Measurements from ENCODE around the gene ZSWIM6.
A peak's percentile ranks its signal among the peaks of the same experiment; 100 is the strongest.

ZSWIM6 gene

DNA sequence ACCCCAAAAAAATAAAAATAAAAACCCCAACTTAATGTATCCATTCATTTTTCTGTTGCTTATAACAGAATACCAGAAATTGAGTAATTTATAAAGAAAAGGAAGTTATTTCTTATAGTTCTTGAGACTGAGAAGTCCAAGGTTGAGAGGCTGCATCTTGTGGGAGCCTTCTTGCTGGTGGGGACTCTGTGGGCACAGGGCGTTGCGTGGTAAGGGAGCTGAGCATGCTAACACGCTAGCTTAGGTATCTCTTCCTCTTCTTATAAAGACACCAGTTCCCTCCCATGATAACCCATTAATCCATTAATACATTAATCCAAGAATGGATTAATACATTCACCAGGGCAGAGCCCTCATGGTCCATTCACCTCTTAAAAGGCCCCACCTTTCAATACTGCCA lies 150.9 kb downstream of the ZSWIM6 start:
- DNase-seq (ENCODE audit: low read depth) = no peak

DNA sequence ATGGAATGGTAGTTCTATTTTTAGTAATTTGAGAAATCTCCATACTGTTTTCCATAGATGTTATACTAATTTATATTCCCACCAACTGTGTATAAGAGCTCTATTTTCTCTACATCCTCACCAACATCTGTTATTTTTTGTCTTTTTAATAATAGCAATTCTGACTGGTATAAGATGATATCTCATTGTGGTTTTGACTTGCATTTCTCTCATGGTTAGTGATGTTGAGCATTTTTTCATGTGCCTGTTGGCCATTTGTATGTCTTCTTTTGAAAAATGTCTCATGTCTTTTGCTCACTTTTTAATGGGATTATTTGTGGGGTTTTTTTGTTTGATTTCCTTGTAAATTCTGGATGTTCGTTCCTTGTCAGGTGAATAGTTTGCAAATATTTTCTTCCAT lies 154.4 kb downstream of the ZSWIM6 start:
- DNase-seq (ENCODE audit: low read depth) = no peak

DNA sequence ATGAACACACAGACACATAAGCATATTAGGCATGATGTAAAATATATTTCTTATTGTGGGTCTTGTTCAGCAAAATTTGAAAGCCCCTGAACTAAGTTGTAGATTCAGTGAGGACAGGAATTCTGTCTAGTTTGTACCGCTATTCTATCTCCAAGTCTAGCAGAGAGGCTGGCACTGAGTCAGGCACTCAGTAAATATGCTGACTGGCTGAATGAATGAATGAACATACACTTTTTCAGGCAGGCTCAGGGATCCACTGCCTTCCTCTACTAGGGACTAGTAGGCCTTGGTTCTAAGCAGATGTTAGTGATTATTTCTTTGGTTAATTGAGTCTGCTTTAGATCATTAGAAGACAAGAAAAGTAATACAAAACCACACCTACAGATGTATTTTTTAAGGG lies 157.5 kb downstream of the ZSWIM6 start:
- no peak for DNase-seq (ENCODE audit: low read depth)

DNA sequence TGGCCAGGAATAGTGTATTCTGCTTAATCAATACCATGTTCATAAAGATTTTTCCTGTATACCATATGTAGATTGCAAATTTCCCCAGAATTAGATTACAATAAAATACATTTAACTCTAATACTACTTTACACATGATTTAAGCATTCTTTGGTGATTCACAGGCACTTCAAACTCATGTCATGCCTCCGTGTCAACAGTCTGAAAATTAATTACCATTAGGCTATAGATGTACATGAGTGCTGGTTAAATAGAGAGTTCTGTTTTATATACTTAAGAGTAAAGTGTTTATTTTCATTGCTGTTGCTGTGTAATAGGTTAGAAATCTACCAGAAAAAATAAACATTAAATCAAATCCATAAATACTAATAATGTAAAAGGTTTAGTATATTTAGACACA lies 159.8 kb downstream of the ZSWIM6 start:
- DNase-seq (ENCODE audit: low read depth) = no peak

DNA sequence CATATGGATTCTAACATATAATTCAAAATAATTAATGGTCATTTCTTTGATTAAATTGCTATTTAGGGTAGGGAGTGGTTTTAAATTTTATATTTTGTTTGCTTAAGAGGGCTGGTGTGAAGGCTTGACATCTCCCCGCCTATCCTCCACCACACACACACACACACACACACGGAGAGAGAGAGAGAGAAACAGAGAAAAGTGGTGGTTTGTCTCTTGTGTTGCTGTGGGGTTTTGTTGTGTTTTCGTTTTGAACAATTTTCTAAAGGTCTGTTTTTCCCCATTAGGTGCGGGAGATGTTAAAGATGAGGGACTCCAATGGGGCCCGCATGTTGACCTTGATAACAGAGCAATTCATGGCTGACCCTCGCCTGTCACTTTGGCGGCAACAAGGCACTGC lies 161.9 kb downstream of the ZSWIM6 start:
- no peak for DNase-seq (ENCODE audit: low read depth)

DNA sequence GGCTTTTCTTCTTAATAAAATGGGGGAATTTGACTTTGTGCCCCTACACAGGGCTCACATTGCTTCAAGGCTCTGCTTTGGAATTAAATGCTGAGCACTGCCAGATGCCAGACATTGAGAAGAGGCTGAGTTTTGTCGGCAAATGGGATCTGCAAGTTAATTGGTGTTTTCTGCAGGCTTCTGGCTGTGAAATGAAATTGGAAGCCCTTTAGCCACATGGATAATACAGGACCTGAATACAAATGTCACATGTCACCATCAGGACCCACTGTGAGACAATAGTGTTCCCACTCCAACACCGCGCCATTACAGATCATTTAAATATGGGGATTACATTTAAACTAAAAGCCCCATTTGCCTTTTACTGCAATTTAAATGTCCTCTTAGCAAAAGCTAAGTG lies 164.4 kb downstream of the ZSWIM6 start:
- DNase-seq (ENCODE audit: low read depth) = no peak

DNA sequence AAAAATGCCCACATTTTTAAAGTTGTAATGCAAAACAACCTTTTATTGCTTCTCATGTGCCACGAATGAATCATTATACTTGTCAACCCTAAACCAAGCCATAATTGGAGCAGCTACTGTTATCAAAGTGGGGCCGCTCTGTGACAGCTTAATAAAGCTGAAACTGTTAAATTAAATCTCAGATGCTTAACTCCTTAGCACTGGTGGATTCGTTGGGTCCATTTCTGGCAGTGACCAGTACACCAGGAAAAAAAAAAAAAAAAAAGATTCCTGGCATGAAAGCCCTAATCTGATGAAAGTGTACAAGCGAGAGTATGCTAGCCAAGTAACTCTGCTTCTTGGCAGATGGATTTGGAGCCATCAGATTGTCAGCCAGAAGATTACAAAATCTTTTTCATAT lies 164.8 kb downstream of the ZSWIM6 start:
- no peak for DNase-seq (ENCODE audit: low read depth)

DNA sequence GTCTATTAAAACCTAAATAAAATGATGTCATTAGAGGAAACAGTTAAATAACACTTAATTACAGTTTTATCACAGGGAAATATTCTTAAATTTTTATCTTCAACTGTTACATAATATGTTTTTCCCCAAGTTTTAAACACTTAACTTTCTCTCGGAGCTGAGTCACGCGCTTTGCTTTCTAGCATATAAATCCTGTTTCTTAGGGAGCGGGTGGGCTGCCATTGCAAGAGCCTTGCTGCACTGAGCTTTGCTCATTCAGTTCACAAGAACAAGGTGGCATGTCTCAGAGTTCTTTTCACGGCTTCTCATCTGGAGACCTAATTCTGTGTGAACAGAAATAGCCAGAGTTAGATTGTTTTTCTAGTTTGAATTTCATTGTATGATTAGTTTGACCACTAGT lies 166.1 kb downstream of the ZSWIM6 start:
- no peak for DNase-seq (ENCODE audit: low read depth)

DNA sequence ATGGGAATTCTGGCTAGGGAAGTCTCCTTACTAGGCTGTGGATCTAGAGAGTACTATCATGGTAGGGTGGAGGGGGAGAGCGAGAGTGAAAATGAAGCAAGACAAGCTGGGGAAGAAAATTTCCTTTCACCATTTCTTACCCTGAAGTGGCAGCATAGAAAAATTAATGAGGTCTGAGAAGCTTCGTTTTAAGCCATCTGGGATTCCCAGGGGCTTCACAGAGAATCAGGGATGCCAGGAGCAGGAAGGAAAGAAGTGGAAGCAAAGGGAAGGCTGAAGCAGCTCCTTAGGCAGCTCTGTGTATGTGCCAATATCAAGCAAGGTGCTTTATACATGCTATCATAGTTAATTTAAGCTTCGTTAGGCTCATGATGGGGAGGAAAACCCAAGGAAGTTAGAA lies 169.9 kb downstream of the ZSWIM6 start:
- no peak for DNase-seq (ENCODE audit: low read depth)

DNA sequence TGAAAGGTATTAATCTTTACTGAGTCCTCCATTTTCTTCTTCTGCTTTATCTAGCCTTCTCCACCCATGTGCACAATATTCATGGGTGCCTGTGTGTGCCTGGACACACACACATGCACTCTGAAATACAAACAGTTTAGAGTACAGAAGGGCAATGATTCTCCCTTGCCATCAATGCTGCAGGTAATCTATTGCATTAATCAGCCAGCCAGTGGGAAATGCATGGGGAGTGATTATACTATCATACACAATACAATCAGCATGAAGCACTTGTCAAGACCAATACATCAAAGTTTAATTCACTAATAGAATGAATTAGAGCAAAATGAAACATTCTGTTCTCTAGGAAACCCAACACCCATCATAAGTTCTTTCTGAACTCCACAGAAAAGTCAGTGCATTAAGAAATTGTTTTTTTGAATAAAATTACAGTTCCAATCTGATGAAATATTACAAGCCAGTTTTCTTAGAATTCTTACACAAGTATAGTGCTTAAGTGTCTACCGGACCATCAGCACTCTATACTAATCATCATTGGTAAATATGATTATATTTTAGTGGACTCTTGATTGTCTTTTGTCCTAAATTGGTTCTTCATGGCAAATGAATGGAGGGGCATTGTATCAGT lies 172.2 kb downstream of the ZSWIM6 start:
- no peak for DNase-seq (ENCODE audit: low read depth)

DNA sequence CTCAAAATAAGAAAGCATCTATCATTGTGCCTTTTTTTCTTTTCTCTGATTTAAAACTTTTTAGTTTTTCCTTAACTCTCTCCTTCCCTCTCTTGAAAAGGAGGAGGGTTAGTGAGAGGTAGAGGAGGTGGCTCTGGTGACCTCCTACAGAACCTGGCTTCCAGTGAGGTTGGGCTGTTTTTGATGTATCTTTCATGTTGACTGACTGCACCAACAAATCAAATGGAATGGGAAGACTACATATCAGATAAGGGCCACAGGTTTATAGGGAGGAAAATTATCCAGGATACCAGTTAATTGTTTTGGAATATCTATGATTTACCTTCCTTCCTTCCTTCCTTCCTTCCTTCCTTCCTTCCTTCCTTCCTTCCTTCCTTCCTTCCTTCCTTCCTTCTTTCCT lies 173.2 kb downstream of the ZSWIM6 start:
- no peak for DNase-seq (ENCODE audit: low read depth)

DNA sequence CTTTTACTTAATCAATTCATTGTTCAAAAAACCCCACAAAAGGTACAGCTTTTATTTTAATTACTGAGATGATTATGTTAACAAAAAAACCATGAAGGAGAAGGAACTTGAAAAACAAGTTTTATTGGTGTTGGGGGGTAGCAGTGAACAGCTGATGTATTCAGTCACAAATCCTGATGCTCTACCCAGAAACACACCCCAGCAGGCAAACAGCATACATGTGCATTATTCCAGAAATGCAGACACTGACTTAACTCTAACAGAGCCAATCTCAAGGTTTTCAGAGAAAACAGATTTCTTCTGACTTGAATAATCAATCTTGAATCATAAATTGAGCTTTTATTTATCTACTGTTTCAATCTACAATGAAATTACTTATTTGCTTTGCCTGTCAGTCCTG lies 175.2 kb downstream of the ZSWIM6 start:
- DNase-seq (ENCODE audit: low read depth) = no peak

DNA sequence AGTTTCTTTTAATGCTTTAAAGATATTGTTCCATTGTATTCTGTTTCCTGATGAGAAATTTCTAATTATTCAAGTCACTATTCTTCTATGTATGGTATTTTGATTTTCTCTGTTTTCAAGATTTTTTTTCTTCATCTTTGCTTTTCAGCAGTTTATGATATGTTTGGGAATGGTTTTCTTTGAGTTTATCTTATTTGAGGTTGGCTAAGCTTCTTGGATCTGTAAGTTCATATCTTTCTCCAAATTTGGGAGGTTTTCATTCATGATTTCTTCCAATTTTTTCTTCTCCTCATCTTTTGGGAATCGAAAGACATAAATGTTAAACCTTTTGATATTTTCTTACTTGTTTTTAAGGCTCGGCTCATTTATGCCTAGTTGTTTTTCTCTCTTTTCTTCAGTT lies 184.9 kb downstream of the ZSWIM6 start:
- no peak for DNase-seq (ENCODE audit: low read depth)

DNA sequence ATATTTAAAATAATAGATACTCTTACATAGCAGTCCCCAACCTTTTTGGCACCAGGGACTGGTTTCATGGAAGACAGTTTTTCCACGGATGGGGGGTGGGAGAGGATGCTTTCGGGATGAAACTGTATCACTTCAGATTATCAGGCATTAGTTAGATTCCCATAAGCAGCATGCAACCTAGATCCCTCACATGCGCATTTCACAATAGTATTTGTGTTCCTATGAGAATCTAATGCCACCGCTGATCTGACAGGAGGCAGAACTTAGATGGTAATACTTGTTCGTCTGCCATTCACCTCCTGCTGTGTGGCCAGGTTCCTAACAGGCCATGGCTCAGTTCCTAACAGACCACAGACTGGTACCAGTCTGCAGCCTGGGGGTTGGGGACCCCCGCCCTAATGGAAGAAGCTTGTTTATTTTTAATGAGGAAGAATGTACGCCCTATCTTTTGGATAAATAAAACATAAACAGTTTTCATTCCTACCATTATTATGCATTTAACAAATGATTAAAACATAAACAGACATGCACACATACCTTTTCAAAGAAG lies 187.7 kb downstream of the ZSWIM6 start:
- peak; percentile 27 for DNase-seq (ENCODE audit: low read depth)

DNA sequence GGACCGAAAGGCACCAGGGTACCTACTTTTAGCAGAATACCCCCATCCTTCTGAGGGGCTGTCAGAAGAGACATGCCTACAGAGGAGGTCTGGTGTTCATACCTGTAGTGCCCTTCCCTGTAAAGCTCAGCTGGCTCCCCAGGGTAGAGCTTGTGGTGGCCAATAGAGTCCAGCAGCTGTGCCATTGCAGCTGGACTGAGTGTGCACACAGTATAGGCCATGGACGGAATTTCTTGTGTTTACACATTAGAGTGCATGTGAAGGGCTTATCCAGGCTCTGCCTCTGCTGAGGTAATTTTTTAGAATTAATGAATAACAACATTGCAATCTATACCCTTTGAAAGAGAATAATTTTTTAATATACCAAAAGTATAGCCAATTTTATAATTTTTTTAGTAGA lies 191.0 kb downstream of the ZSWIM6 start:
- no peak for DNase-seq (ENCODE audit: low read depth)

DNA sequence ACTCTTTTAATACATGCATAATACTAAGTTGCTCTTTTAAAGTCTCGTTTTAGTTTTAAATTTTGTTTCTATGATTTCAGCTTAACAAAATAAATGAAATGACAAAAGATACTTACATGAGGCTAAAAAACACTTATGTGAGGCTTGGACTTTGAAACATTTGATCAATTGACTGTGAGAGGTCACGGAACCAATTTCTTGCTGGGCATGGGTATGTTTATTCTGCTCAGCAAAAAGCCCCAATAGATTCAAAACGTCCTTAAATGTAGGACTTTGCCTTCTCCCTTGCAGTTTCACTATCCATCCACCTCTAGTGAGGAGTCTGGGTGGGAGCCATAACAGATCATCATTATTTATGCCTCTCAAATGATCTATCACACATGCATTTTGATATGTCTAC lies 191.9 kb downstream of the ZSWIM6 start:
- no peak for DNase-seq (ENCODE audit: low read depth)

DNA sequence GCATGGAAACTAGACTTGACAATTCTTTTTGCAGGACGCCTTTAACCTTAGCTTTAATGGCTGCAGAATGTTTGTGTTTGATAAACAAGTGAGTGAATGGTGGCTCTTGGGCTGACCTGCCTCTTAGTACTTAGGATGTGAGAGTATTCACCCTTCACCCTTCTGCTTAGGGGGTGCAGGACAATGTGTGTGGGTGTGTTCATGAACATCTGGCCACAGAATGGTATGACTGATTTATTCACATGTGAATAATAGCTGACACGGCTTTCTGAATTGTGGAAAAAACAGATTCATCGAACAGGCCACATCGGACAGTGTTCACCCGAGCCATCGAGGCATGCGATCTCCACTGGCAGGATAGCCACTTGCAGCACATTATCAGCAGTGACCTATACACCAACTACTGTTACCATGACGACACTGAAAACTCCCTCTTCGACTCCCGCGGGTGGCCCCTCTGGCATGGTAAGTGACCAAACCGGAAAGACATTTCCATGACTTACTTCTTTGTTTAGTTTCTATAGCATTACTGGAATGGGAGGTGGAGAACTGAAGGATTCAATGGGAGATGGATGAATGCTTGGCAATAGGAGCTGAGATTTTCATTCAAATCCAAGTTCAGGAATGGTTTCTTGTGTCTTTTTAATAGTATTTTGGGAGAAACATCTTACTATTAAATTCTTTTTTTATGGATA lies 193.6 kb downstream of the ZSWIM6 start:
- no peak for DNase-seq (ENCODE audit: low read depth)

DNA sequence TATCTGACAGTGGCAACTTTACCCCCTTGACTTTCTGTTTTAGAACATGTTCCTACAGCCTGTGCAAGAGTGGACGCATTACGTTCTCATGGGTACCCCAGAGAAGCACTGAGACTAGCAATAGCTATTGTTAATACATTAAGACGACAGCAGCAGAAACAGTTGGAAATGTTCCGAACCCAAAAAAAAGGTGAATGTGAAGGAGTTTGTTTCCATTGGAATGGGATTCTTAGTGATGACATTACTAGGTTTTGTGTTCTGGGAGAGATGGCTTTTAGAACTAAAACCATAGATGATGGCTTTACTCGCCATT lies 194.1 kb downstream of the ZSWIM6 start:
- DNase-seq (ENCODE audit: low read depth) = no peak

DNA sequence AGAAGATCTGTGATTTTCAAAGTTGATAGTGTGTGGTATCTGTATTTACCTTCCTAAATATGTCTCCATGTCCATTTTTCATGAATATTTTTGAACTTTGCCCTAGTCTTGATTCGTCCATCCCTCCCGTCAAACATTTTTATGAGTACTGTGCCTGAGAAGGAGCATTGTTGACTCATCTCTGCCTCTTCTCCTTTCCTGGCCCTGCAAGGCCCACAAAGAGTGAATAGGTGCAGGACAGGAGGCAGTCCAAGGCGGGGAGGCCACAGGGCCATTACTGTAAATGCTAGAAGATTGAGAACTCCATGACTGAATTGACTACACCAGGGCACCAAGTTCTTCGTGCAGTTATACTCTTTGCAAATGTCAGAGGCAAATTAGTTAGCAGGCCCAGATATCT lies 200.9 kb downstream of the ZSWIM6 start:
- no peak for DNase-seq (ENCODE audit: low read depth)

DNA sequence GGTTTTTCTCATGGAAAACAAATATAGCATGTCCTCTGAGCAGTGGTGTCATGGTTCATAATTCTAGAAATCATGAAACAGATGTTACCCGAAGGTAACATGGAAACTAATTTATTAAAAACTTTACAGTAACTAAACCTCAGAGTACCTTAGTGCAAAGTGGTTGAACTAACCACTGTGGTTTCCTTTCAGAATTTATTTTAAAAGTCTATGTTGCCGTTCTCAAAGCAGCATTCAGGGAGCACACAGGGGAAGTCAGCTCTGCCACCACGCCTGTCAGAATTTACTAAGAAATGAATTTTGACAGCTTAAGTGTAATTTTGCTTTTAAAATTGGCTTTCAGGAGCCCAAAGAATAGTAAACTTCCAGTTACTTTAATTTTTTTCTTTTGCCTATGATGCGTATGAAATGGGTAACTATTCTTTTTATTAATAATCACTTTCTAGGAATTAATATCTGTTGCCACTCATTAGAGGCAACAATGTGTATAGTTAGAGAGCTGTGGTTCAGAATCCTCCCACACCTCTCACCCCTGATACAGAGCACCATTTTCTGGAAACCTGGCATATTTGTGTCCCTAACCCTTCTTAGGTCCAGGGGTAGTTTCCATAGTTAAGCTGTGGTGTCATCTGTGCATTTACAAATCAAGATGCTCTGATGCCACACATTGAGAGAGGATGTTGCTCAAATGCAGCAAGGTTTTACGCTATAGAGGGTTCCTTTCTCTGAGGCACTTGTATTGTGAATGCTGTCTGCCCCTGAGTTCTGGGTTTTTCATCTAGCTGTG lies 202.6 kb downstream of the ZSWIM6 start:
- no peak for DNase-seq (ENCODE audit: low read depth)

DNA sequence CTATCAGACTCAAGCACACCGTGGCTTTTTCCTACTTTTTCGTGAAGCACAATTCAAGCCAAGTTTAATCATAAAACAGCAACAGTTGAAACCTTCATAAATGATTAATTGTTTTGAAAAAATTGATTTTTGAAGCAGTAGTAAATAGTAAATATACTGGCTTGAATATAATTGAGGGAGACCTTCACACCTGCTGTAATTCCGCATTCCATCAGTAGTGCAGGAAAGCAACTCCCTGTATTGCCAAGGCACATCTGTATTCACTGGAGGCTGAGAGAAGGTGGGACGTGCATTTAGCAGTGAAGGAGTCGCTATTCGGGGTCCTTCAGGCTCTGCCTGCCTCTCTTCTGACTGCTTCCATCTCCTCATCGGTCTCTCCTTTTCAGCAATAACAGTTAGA lies 203.8 kb downstream of the ZSWIM6 start:
- no peak for DNase-seq (ENCODE audit: low read depth)

DNA sequence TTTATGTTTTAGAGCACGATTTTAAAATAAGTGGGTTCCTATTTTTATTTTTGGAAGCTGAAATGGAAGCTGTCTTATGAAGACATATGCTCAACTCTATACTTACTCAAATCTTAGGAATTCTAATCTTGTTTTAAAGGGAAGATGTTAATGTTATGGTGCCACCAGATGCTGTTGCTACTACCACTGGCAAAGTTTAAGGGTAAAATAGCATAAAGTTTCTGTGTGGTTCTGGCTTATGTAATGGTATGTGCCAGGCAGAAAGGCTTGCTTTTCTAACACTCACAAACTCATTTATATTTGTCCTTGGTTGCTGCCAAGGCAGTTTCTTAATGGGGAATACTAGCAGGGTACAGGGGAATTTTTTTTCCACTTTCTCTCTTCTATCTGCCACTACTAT lies 204.9 kb downstream of the ZSWIM6 start:
- DNase-seq (ENCODE audit: low read depth) = no peak

DNA sequence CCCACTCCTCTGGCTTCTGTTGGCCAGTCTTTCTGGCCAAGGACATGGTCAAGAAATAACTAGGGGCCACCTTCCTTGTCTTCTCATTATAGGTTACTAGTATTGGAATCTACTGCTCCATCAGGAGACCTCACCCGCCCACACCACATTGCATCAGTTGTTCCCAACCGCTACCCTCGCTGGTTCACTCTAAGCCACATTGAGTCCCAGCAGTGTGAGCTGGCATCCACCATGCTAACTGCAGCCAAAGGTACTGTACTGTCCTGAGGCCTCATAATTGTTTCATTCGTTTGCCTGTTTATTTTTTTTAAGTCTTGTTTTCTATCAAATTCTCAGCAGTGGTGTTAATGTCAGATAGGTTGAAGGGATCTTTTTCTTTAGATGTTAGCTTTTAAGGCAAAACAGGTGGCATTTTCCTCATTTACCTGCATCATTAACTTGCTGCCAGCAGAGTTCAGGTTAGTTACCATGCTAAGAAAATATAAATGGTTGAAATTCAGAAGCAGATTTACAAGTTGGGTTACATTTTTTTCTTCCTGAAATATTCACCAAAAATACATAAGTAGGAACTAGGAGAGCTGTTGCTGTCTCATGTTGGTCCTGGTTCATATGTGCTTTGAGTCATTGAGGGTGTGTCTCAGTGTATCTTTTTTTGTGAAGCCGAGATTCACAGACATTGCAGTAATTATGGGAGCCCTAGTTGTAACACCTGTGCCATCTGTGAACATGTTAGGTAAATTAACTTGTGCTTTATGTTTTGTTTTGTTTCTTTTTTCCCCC lies 206.9 kb downstream of the ZSWIM6 start:
- DNase-seq (ENCODE audit: low read depth) = no peak
